Inferior parietal cortex (tissue), 1 donor: ENCODE data around the gene ZSCAN23.
"Not testable (repeated sequence)": the region's sequence is repeated elsewhere in the genome, so short reads cannot be mapped to it uniquely, and the experiment has no call there.

ENCODE experiments used
- DNase-seq: peaks from one replicate; pipeline ENCODE4 v3.0.0-alpha.2; 2016; ENCODE audit errors: extremely low spot score

Gene ZSCAN23

DNA sequence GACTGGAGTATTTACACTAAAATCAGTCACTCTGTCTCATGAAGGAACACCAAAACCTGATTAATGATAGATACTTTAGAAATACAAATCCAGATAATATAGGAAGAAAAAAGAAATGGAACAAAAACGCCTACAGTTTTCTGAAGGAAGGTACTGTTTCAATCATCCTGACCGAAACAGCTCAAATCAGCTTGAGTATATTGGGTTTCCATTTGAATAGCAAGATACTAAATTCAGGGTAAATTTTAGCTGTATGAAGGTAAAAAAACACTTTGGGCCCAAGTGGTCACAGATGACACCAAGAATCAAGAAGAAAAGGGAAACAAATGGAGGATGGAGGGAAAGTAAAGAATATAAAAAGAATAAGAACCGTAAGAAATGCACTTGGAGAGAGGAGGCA, 6.9 kb downstream of the ZSCAN23 start:
- no peak for DNase-seq

DNA sequence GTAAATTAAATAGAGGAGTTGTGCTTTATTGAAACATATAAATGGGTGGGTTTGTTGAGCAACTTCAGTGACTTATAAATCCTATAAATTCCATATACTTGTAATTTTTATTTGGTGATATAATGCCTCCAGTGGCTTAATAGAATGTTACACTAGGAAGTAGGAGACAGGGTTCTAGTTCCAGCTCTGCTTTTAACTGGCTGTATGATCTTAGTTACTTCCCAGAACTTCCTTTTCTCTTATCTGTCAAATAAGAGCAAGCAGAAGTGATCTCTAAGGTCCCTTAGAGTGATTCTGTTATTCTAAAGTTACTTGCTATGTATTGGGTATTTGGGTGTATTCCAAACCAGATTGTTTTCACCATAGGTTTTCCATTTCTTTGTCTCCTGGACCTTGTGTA, 10.2 kb downstream of the ZSCAN23 start:
- no peak for DNase-seq

DNA sequence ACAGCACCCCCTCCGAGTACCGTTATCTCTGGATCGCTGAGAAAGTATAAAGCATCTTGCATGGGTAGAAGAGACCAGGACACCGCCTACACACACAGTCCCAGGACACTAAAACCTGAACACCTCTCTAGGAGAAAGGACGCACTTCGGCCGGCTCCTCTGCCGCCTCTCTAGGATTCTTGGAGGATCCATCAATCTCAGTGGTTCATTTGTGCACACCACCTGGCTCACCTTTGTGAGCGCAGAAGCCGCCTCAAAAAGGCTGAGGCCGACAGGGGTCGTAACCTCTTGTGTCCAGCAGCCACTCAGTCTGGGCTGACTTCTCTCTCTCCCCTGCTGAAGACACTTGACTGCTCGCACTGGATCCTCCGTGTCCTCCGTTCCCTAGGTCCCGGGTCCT, 13.5 kb downstream of the ZSCAN23 start:
- DNase-seq, result no peak

DNA sequence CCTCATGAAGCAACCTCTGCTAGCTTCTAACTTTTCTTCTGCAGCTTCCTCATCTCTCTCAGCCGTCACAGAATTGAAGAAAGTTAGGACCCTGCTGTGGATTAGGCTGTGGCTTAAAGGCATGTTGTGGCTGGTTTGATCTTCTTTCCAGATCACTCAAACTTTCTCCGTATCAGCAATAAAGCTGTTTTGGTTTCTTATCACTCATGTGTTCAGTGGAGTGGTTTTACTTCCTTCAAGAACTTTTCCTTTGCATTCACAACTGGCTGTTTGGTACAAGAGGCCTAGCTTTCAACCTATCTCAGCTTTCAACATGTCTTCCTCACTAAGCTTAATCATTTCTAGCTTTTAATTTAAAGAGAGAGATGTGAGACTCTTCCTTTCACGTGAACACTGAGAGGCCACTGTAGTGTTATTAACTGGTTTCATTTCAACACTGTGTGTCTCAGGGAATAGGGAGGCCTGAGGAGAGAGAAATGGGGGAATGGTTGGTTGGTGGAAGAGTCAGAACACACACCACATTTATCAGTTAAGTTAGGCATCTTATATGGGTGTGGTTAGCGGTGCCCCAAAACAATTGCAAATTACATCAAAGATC, 17.2 kb downstream of the ZSCAN23 start:
- no peak for DNase-seq

DNA sequence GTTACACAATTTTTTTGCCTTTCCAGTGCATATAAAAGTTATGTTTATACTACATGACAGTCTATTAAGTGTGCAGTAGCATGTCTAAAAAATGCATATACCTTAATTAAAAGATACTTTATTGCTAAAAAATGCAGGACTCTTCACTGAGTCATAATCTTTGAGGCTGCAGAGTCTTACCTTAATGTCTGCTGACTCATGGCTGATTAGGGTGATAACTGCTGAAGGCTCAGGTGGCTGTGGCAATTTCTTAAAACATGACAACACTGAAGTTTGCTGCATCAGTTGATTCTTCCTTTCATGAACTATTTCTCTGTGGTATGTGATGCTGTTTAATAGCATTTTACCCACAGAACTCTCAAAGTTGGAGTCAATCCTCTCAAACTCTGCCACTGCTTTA, 19.1 kb downstream of the ZSCAN23 start:
- DNase-seq, result no peak

DNA sequence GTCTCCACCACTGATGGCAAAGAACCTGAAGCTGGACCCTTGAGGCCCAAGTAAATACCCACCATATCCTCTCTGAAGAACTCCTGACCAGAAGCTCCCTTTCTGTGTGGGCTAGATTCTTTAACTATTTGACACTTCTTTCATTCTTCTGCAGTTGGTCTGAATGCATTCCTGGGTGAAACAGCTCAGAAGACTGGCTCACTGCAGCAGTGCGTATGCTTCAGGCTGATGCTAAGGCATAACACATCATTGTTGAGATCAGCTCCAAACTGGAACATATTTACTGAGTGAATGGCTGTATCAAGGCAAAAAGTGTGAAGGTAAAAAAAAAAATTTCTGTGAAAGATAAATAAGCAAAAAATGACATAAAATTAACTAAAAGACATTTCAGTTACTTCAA, 19.7 kb downstream of the ZSCAN23 start:
- DNase-seq, result no peak

DNA sequence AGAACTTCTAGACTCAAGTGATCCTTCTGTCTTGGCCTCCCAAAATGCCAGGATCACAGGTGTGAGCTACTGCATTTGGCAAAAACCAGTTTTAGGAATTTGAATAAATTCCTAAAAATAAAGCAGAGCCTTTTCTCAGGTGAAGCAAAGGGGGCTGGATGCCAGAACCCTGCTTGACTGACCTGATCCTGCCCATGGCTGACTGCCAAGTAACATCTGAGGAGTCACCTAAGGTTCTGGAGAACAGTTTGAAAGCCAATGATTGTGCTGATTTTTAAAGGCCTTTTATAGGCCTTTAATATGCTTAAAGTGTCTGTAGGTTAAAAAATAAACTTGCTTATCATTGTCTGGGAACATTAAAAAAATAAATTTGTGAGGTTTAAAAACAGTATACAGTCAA, 29.6 kb downstream of the ZSCAN23 start:
- DNase-seq, result no peak

DNA sequence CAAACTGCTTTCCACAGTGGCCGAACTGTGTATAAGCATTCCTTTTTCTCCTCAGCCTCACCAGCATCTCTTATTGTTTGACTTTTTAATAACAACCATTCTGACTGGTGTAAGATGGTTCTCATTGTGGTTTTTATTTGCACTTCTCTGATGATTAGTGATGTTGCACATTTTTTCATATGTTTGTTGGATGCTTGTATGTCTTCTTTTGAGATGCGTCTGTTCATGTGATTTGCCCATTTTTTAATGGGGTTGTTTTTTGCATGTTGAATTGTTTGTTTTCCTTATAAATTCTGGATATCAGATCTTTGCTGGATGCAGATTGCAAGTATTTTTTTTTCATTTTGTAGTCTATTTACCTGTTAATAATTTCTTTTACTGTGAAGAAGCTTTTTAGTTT, 32.5 kb downstream of the ZSCAN23 start:
- no peak for DNase-seq

DNA sequence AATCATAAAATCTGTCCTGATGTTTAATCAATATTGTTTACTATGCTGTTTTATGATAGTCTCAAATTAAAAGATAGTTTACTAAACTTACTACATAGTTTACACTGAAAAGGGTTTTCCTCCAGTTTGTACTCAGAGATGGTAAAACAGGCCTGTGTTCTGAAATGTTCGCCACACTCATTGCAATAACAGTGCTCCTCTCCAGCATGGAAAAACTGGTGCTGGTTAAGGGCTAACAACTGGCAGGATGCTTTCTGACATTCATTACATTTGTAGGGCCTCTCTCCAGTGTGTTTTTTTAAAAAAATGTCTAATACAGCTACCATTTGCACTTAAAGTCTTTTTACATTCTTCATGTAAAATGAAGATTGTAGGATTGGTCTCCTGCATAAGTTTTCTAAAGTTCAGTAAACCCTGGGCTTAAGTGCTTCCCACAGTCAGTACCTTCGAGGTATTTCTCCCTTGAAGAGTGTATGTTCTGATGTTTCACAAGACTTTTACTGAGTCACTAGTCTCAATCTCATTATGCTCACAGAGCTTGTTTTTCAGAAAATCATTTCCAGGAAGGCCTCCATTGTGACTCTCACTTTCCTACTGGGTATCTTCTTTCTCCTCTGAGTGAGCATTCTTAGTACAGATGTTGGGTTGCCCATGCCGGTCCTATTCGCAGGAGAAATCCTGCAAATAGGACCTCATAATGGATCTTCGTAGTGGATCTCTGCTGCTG, 35.1 kb downstream of the ZSCAN23 start:
- no peak for DNase-seq

DNA sequence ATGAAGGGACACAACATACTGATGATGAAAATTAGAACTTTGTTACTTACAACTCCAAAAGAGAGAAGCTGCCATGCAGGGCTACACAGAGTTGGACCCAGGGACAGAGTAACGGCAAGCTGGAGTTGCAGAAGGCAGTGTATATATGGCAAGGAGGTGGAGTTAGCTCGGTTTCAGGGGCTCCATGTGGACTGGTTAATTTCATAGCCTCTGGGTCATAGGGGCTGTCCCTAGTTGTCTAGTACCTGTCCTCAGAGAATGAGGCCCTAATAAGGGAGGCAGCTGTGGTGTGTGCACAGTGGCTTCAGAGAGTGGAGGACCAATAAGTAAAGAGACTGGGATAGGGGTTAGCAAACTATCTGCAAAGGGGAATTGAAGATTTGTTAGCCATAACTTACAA, 35.9 kb downstream of the ZSCAN23 start:
- no peak for DNase-seq

DNA sequence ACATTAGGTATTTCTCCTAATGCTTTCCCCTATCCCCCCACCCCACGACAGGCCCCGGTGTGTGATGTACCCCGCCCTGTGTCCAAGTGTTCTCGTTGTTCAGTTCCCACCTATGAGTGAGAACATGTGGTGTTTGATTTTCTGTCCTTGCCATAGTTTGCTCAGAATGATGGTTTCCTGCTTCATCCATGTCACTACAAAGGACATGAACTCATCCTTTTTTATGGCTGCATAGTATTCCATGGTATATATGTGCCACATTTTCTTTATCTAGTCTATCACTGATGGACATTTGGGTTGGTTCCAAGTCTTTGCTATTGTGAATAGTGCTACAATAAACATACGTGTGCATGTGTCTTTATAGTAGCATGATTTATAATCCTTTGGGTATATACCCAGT, 39.4 kb downstream of the ZSCAN23 start:
- DNase-seq, result not testable (repeated sequence)

DNA sequence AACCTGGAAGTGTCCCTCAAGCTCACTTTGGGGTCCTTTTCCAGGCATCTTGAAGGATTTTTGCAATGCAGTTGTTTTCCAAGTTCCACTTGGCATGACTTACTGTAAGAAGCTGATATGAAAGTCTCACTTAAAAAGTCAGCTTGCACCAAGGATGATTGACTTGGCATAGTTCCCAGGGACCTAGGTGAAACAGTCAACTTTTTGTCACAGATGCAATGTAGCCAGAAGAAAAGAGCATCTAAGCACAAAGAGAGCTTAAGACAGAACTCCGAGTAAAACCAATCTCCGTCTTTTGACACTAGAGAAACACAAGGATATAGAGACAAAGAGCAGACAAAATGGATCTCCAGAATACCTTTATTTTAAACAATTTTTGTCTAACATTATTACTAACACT, 41.1 kb downstream of the ZSCAN23 start:
- no peak for DNase-seq

DNA sequence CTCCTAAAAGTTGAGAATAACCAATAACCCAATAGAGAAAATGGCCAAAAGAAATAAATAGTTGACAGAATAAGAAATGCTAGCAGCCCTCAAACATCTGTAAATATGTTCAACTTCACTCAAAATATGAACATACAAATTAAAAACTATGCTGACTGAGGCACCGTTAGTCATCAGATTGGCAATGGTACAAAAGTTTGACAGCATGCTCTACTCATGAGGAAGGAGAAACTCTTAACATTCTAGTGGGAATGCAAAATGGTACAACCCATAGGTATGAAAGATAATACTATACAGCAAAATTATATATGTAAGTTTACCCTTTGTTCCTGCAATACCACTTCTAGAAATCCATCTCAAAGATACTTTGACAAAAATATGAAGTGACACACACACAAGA, 42.1 kb downstream of the ZSCAN23 start:
- no peak for DNase-seq

DNA sequence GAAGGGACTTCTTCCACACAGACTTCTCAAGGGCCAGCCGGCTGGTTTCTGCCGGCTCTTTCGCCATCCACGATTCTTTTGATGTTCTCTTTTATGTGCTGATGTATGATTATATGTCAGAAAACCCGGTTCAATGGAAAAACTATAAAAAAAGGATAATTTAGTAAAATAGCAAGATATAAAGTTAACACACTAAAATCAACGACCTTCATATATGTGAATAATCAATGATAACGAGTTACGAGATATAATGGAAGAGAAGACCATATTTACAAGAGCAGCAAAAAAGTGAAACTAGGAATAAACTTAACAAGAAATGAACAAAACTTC, 43.2 kb downstream of the ZSCAN23 start:
- DNase-seq, result no peak

DNA sequence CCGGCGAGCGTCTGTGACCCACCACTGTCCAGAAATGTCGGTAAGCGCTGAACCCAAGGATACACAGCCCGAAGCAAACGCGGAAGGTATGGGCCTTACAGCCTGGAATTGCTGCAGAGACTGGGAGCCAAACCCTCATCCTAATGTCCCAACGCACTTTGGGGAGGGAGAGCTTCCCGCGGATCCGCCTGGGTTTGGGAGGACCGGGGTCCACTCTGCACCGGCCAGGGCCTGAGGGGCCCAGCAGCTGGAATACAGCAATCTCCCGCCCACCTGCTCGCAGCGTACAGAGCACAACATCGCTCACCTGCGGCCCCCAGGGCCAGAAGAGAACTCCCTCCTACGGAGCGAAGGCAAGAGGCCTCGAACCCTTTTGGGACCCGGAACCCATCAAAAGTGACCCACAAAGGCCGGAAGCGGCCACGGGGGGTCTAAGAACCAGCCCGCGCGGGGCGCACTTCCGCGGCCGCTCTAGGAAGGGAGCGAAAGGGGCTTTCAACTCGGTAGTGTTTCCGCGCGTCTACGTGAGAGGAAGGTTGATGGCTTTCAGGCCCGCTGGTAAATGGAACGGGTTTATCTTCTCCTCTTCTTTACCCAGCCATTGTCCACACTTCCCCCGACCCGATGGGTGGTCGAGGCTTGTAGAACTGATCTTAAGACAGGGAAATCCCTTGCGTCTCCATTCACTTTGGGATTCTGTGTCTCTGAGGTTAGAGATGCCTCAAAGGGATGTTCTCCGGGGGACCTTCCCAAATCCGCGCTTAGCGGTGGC, 43.8 kb downstream of the ZSCAN23 start, which contains the start of gene ZSCAN12:
Gene ZSCAN12 (minus strand): TSS at position 398 of the 772 bp plus-strand sequence. CDS start 1,342 bp downstream, outside the sequence.
- peak; percentile 93 for DNase-seq

DNA sequence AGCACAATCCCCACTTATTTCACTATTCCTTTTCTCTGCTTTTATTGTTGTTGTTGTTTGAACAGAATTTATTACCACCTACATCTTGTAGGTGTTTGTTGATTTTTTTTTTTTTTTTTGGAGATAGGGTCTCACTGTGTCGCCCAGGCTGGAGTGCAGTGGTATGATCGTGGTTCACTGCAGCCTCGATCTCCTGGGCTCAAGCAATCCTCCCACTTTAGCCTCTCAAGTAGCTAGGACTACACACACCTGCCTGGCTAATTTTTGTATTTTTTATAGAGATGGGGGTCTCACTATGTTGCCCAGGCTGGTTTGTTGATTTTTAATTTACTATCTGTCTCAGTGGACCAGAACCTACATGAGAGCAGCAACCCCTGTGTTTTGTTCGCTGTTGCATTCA, 47.4 kb downstream of the ZSCAN23 start:
- no peak for DNase-seq

DNA sequence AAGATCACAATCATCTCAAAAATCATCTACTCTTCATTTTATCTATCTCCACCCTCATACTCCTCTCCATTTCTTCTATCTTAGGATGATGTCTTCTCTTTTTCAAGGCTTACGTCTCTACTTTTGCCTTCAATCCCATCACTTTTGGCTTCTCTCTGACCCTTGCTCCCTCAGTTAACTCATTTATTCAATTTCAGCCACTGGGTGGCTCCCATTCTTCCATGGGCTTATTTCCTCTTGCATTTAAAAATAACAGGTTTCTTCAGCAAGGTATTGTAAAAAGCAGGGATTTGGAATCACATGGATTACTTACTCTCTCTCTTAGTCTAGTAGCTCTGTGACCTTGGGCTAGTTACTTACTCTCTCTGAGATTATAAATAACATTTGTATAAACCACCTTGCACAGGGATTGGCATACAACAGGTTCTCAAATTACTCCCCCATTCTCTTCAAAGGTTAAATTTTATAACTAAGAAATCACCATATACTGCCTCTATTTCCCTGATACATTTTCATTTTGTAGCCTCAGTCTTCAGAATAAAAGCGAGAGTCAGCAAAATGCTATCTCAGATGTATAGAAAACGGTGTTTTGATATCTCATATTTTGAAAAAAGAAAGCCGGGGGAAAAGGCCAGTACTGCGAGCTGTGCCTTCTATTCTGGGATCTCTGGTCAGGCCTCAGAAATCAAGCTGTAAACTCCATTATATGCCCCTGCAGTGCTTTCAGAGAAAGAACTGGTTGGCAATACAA, 49.2 kb downstream of the ZSCAN23 start:
- DNase-seq, result no peak

DNA sequence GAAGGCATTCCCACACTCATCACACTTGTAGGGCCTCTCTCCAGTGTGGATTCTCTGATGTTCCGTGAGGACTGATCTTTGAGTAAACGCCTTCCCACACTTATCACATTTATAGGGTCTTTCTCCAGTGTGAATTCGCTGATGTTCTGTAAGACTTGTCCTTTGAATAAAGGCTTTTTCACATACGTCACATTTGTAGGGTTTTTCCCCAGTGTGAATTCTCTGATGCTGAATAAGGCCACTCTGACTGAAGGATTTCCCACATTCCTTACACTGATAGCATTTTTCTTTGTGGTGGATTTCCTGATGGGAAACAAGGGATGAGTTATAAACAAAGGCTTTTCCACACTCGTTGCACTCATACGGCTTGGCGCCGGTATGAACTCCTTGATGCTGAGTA, 52.6 kb downstream of the ZSCAN23 start:
- DNase-seq, result no peak

DNA sequence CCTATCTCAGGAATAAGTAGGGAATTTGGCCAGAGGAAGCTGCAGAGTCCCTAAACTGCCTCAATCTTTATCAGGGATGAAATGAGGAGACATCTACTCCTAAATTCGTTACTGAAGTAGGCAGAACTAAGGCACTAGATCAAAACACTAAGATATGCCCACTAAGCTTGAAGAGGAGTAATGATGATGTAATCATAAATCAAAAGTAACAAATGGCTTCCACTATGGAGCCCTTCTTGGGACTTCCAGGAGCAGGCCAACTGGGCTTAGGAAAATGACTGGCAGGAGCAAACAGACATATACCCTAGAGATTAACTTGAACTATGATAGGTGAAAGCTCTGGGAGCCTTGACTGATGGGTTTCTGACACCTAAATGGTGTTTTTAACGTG, 59.2 kb downstream of the ZSCAN23 start:
- no peak for DNase-seq

DNA sequence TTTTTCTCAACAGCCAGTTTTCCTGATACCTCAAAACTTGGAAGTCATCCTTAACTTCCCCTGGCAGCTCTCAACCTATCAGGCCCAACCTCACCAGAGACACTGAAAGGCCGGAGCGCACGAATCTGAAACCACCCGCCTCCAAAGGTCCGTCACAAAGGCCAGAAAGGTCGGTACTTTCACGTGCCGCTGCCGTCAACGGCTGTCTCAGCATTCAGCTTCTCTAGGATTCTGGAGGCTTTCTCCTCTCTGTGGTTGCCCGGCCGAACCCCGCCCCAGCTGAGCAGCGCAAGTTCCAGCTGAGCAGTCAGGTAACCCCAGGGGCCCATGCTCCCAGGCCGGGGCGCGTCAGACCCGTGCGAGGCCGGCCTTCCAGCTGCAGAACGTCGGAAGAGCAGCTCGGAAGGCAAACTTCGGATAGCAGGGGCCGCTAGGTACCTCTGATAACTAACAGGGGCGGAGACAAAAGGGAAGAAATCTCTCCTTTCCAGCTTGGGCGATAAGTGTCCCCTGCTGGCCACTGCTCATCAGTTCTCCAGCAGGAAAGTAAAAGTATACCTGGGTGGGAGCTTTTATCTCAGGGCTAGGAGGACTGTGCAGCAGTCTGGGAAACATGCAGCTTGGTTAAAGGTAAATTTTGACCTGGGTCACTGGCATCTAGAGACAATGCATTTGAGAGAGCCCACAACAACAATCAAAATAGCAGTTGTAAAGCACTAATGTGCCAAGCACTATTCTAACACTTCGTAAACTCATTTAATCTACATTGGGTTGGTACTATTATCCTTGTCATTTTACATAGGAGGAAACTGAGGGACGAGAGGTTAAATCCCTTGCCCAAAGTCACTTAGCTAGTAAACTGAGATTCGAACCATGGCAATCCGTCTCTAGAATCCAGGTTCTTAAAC, 59.8 kb downstream of the ZSCAN23 start:
- peak; percentile 55 for DNase-seq
